Bronchus fibroblast of lung (primary cell): ENCODE measurements around the gene THPO. TPM values are rescaled to one million over a fixed set of nuclear protein-coding genes. Genes with fewer than 3 reads are reported as not detected.

ENCODE experiments used
- total RNA-seq: library from RNA; depleted of rRNA; stranded (reverse); fragments of >200 nt; gene quantifications from 2 replicates; pipeline ENCODE4 v1.2.3, GENCODE V29; 2015

THPO gene
- not detected in 2 replicates for total RNA-seq

DNA sequence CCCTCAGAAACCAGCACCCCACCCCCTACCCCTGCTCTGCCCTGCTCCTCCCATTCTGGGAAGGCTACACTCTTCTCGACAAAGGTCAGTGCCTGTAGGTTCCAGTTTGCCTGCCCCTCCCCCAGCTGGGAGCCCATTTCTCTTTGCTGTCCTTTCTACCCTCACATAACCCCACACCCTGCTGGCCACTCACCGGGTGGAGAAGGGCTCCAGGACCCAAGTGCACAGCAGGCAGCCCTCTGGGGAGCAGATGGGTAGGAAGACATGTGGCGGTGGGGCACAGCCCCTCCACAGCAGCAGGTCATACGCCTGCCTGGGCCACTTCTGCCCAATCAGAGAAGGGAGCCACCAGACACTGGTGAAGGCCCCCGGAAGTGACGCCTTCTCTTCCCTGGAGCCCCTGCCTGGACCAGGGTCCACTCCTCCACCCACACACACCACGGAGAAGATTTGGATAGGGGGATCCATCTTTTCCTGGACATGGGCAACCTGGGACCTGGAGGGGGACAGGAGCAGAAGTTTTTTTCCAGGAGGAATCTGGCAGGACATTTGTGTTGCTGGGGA lies at the start of gene THPO:
THPO (minus strand) TSS at position 326 of the 564 bp plus-strand sequence. CDS start 1,948 bp downstream, outside the sequence.

DNA sequence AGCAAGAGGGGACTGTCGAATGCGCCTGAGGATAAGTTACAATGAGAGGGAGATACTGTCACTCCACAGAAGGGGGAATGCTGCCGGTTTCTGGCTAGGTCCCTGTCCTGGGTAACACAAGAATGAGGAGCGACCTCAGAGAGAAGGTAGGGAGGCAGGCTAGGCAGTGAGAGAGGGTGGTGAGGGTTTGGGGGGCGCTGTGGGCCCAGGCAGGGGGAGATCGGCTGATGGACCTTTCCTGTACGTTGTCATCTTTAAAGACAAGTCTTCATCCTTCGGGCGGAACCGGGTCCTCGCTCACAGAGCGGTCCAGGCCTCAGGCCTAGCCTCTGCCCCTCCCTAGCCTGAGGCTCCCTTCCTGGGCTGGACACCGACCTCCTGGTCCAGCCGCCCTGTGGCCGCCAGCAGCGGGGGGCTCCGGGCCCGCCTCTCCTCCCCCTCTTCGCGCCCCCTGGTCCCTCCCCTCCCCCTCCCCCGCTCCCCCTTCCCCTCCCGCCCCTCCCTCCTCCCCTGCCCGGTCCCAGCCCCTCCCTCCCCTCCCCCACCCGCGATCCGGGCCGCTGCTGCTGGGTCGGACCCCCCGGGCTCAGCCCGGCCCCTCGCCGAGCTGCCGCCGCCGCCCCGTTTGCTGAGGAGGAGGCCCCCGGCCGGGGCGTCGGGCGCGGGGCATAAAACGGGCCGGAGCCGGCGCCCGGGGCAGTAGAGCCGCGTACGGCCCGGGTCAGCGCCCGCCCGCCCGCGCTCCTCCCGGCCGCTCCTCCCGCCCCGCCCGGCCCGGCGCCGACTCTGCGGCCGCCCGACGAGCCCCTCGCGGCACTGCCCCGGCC lies 1.6 kb upstream of the THPO start, which contains the start of gene CHRD:
CHRD (plus strand) TSS at position 697 of the 827 bp plus-strand sequence. CDS start 265 bp downstream, outside the sequence.

DNA sequence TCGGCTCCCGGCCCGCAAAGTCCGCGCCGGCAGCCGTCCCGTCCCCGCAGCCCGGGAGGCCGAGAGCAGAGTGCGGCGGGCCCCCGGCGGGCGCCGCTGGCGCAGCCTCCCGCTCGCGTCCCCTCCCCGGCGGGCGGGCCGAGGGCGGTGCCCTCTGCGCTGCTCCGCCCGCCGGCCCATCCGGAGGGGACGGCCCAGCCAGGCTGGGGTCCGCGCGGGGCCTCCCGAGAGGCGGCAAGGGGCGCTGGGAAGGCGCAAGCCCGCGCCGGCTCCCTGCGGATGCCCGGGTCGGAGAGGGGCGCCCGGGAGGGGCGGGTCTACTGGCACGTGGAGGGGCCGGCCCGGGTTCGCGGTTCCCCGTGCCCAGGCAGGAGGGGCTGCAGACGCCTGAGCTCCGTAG lies 16.5 kb downstream of the THPO start, which contains the start of the genes CLCN2 and POLR2H:
CLCN2 (minus strand) TSS at position 74 of the 400 bp plus-strand sequence. CDS start 126 bp downstream, outside the sequence.
POLR2H (plus strand) TSS at position 179 of the 400 bp plus-strand sequence. CDS start 1,783 bp downstream, outside the sequence.

DNA sequence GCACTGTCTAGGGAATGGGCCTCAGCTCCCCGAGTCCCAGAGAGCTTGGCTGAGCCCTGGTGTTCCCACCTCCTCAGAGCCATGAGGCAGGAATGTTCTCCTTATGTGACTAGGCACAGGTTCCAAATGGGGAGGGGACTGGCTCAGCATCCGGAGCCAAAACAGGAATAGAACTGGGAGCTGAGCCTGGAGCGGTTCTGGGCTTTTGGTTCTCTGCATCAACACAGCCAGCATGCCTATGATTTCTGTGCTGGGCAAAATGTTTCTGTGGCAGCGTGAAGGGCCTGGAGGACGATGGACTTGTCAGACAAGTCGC lies 40.6 kb downstream of the THPO start, which contains the start of gene FAM131A:
FAM131A (plus strand) TSS at position 202 of the 316 bp plus-strand sequence; CDS start at position 233, 31 bp downstream.

Other genes with a start within 250 kb of the THPO start
- gene EIF2B5, start 242.8 kb downstream of the THPO start, total RNA-seq, result 24.4 and 28.9 TPM in 2 replicates
- 25.4 and 28.2 TPM in 2 replicates for gene DVL3, start 222.8 kb downstream of the THPO start, total RNA-seq
- gene AP2M1, start 203.4 kb downstream of the THPO start, total RNA-seq, result 351 and 403 TPM in 2 replicates
- 29.9 and 49.9 TPM in 2 replicates for gene ABCF3, start 192.0 kb downstream of the THPO start, total RNA-seq
- gene VWA5B2, start 148.6 kb downstream of the THPO start, total RNA-seq, result not detected in 2 replicates
- gene ALG3, start 129.2 kb downstream of the THPO start, total RNA-seq, result 51.6 and 60.2 TPM in 2 replicates
- gene EEF1AKMT4, start 128.5 kb downstream of the THPO start, total RNA-seq, result 3.0 and 5.2 TPM in 2 replicates
- gene CAMK2N2, start 116.7 kb downstream of the THPO start, total RNA-seq, result not detected in 2 replicates
- not detected in 2 replicates for gene ECE2, start 102.2 kb downstream of the THPO start, total RNA-seq
- 508 and 570 TPM in 2 replicates for gene PSMD2, start 79.0 kb downstream of the THPO start, total RNA-seq
- 375 and 377 TPM in 2 replicates for gene EIF4G1, start 63.6 kb downstream of the THPO start, total RNA-seq
- 21.6 and 23.5 TPM in 2 replicates for gene FAM131A, start 40.6 kb downstream of the THPO start, total RNA-seq
- 2.2 and 3.4 TPM in 2 replicates for gene CLCN2, start 16.6 kb downstream of the THPO start, total RNA-seq
- gene POLR2H, start 16.5 kb downstream of the THPO start, total RNA-seq, result 100 and 107 TPM in 2 replicates
- 0.17 and 0.30 TPM in 2 replicates for gene CHRD, start 1.8 kb upstream of the THPO start, total RNA-seq
- gene EPHB3, start 183.6 kb upstream of the THPO start, total RNA-seq, result 0.89 and 1.3 TPM in 2 replicates